H1 (cell line): Measurements from ENCODE around the gene ADAMTS6.

Experiments
- CEBPB ChIP-seq: IDR thresholded peaks from 2 replicates; pipeline ENCODE4 v1.6.1; 2012; ENCODE audit warnings: low read depth, low read length
- EZH2 ChIP-seq: fragments of 200-600 bp; sonication (generic); IDR thresholded peaks from 2 replicates; pipeline ENCODE4 v1.7.1; 2012; ENCODE audit warnings: low read depth, mild to moderate bottlenecking, moderate library complexity, low read length, inconsistent platforms; ENCODE audit not compliant: severe bottlenecking
- JUND ChIP-seq: IDR thresholded peaks from 2 replicates; pipeline ENCODE4 v1.6.1; 2011; ENCODE audit warnings: mild to moderate bottlenecking, improper control_type of control experiment, low read length
- MAFK ChIP-seq: IDR thresholded peaks from 2 replicates; pipeline ENCODE4 v1.6.1; 2012; ENCODE audit warnings: low read depth, mild to moderate bottlenecking, improper control_type of control experiment, low read length
- NANOG ChIP-seq: IDR thresholded peaks from 2 replicates; pipeline ENCODE4 v1.6.1; 2011; ENCODE audit warnings: low read length, low read depth, mild to moderate bottlenecking, inconsistent platforms; ENCODE audit not compliant: insufficient read depth, poor library complexity, severe bottlenecking
- POLR2A ChIP-seq, 2 experiments: IDR thresholded peaks; 1 replicate in 1 of 2; 2 replicates in 1 of 2; pipeline ENCODE4 v1.6.1; 2011; ENCODE audit warnings: low read depth in 2 of 2, low read length in 2 of 2, mild to moderate bottlenecking in 2 of 2; ENCODE audit errors: control extremely low read depth in 1 of 2
- RFX5 ChIP-seq: IDR thresholded peaks from 2 replicates; pipeline ENCODE4 v1.6.1; 2011; ENCODE audit warnings: low read depth, low read length, improper control_type of control experiment, borderline replicate concordance
- SIRT6 ChIP-seq: IDR thresholded peaks from one replicate; pipeline ENCODE4 v1.7.1; 2012; ENCODE audit warnings: low read length, inconsistent platforms
- TAF1 ChIP-seq: IDR thresholded peaks from 2 replicates; pipeline ENCODE4 v1.6.1; 2011; ENCODE audit warnings: mild to moderate bottlenecking, low read depth, low read length
- TF ChIP-seq, protein P1 (sequence below), 3 experiments: IDR thresholded peaks; 1 replicate in 2 of 3; 2 replicates in 1 of 3; pipeline versions ENCODE4 v1.5.1 to v1.6.1; 2011; ENCODE audit warnings: low read length in 3 of 3, mild to moderate bottlenecking in 3 of 3, inconsistent platforms in 2 of 3, low read depth in 1 of 3, moderate library complexity in 1 of 3; ENCODE audit not compliant: insufficient read depth in 1 of 3; ENCODE audit errors: control extremely low read depth in 1 of 3
- TF ChIP-seq, protein P2 (sequence below): IDR thresholded peaks from 2 replicates; pipeline ENCODE4 v1.6.1; 2011; ENCODE audit warnings: low read length, improper control_type of control experiment
- TF ChIP-seq, protein P3 (sequence below): IDR thresholded peaks from 2 replicates; pipeline ENCODE4 v1.6.1; 2012; ENCODE audit warnings: low read length, inconsistent platforms

DNA sequence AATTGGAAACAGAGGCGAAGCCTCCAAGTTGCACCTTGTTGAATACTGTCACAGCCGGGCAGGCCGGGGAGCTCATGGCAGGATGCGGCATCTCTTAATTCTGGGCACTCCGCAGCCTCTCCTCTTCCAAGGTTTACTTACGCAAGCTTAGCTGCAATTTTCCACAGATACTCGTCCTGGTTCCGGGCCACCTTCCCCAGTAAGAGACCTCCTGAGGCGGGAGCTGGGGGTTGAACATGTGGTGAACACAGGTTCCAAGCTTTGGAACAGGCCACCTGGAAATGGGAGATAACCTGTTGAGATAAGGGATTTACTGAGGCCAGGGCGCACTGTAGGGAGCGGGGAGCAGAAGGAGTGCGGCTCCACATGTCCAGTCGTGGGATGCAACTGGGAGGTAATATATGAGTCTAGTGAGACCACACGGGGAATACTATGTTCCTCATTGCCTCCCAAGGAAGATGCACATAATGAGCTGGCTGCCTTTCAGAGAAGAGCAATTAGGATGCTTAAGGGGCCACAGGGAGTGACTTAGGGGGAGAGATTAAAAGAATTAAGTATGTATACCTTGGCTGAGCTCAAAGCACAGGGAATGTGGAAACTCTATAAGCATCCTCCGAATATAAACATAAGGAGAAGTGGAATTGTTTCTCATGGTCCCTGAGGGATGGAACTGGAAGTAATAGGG lies 377.8 kb downstream of the ADAMTS6 start:
- TF ChIP-seq, protein P1, sequence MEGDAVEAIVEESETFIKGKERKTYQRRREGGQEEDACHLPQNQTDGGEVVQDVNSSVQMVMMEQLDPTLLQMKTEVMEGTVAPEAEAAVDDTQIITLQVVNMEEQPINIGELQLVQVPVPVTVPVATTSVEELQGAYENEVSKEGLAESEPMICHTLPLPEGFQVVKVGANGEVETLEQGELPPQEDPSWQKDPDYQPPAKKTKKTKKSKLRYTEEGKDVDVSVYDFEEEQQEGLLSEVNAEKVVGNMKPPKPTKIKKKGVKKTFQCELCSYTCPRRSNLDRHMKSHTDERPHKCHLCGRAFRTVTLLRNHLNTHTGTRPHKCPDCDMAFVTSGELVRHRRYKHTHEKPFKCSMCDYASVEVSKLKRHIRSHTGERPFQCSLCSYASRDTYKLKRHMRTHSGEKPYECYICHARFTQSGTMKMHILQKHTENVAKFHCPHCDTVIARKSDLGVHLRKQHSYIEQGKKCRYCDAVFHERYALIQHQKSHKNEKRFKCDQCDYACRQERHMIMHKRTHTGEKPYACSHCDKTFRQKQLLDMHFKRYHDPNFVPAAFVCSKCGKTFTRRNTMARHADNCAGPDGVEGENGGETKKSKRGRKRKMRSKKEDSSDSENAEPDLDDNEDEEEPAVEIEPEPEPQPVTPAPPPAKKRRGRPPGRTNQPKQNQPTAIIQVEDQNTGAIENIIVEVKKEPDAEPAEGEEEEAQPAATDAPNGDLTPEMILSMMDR (IDR thresholded peaks at IDR 0.05; ENCODE audit: control extremely low read depth in 1 of 3, insufficient read depth in 1 of 3, low read depth in 1 of 3, low read length in 3 of 3), result no peak
- no peak for TF ChIP-seq MAFK
- TF ChIP-seq JUND, result no peak
- TF ChIP-seq TAF1, result no peak
- no peak for TF ChIP-seq NANOG
- TF ChIP-seq CEBPB, result no peak
- TF ChIP-seq, protein P2, sequence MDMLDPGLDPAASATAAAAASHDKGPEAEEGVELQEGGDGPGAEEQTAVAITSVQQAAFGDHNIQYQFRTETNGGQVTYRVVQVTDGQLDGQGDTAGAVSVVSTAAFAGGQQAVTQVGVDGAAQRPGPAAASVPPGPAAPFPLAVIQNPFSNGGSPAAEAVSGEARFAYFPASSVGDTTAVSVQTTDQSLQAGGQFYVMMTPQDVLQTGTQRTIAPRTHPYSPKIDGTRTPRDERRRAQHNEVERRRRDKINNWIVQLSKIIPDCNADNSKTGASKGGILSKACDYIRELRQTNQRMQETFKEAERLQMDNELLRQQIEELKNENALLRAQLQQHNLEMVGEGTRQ, result no peak
- TF ChIP-seq POLR2A (IDR thresholded peaks at IDR 0.05; ENCODE audit: control extremely low read depth in 1 of 2, low read depth in 2 of 2, low read length in 2 of 2), result no peak
- TF ChIP-seq, protein P3, sequence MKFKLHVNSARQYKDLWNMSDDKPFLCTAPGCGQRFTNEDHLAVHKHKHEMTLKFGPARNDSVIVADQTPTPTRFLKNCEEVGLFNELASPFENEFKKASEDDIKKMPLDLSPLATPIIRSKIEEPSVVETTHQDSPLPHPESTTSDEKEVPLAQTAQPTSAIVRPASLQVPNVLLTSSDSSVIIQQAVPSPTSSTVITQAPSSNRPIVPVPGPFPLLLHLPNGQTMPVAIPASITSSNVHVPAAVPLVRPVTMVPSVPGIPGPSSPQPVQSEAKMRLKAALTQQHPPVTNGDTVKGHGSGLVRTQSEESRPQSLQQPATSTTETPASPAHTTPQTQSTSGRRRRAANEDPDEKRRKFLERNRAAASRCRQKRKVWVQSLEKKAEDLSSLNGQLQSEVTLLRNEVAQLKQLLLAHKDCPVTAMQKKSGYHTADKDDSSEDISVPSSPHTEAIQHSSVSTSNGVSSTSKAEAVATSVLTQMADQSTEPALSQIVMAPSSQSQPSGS, result no peak
- no peak for TF ChIP-seq EZH2
- TF ChIP-seq SIRT6, result no peak
- no peak for TF ChIP-seq RFX5
